Prostate gland (tissue), 2 donors: ENCODE results near the gene PALLD. TPM values are rescaled to one million over a fixed set of nuclear protein-coding genes. Genes with fewer than 3 reads are reported as not detected.
"Not testable (repeated sequence)": the region's sequence is repeated elsewhere in the genome, so short reads cannot be mapped to it uniquely, and the experiment has no call there.

Source experiments
- DNase-seq: peaks from one replicate; pipeline ENCODE4 v3.0.0-alpha.2; 2019; ENCODE audit warnings: low spot score
- H3K27ac ChIP-seq, 2 donors: fragments of 200-600 bp; sonication (generic); 2 replicates each; pipeline ENCODE4 v1.5.1; 2017 to 2019
- H3K27me3 ChIP-seq: fragments of 200-600 bp; sonication (generic); replicated peaks from 2 replicates; pipeline ENCODE4 v1.5.1; 2019; ENCODE audit not compliant: insufficient read depth
- H3K36me3 ChIP-seq, 2 donors: fragments of 200-600 bp; sonication (generic); 1 replicate in 1 of 2; 2 replicates in 1 of 2; pipeline versions ENCODE4 v1.5.1 to v1.8.1; 2017 to 2019
- H3K4me1 ChIP-seq: fragments of 200-600 bp; sonication (generic); replicated peaks from 2 replicates; pipeline ENCODE4 v1.5.1; 2019
- H3K4me3 ChIP-seq, 2 donors: fragments of 200-600 bp; sonication (generic); 2 replicates each; pipeline ENCODE4 v1.5.1; 2017 to 2019
- H3K9me3 ChIP-seq: fragments of 200-600 bp; sonication (generic); 2 replicates; pipeline ENCODE4 v1.5.1; 2017
- POLR2A ChIP-seq: fragments of 450-650 bp; IDR thresholded peaks from one replicate; pipeline ENCODE4 v1.6.1; 2016; ENCODE audit warnings: antibody characterized with exemption, mild to moderate bottlenecking
- POLR2AphosphoS5 ChIP-seq: sonication (generic); formaldehyde crosslinking; IDR thresholded peaks from one replicate; pipeline ENCODE4 v1.6.1; 2017; ENCODE audit warnings: antibody characterized with exemption
- WGBS: methylation state at CpG from one replicate; pipeline ENCODE4 v1.1.5; 2018; 5-methylcytosine and 5-hydroxymethylcytosine counted together
- intact Hi-C: fragments of 100-400 bp; cut with DNase I; formaldehyde crosslinking; loops from one replicate; pipeline ENCODE4 v1.14.2; 2022
- total RNA-seq, 2 donors: library from RNA; depleted of rRNA; stranded (reverse); fragments of >200 nt; gene quantifications; one replicate each; pipeline ENCODE4 v1.1.0, GENCODE V29; 2016
- TF ChIP-seq, protein P1 (sequence below), 4 experiments: fragments of 200-600 bp in 2 of 4; fragments of 450-650 bp in 2 of 4; sonication (generic) in 2 of 4; IDR thresholded peaks; 1 replicate in 3 of 4; 2 replicates in 1 of 4; pipeline ENCODE4 v1.5.1; 2016 to 2019; ENCODE audit warnings: antibody characterized with exemption in 4 of 4, mild to moderate bottlenecking in 2 of 4, moderate library complexity in 2 of 4

PALLD gene
- total RNA-seq, 2 donors from 2014 or later = 252 TPM

DNA sequence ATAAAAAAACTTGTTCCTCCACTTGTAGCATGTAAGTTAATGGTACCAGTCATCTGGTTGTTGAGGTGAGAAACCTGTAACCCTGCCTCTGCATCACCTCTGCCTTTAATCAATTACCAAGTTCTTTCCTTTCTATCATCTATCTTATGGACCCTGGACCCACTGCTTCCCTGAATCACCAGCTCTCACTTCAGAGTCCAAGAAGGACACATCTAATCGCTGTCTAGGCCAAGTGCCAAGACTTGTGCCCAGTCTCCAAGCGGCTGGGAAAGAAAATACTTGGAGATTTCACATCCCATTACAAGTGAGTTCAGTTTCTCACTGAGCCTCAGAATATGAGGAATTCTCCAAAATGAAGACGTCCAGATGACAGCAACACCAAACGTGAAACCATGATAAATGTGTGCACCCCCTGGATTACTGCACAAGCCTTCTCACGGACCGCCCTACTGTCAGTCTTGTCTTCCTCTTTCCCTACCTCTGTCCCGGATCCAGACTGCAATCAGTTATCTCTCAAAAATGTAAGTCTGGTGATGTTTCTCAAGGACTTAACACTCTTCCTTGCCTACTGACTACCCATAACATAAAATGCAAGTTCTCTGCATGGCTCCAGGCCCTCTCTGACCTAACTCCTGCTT lies 10.4 kb downstream of the PALLD start:
- no peak for DNase-seq
- TF ChIP-seq, protein P1, sequence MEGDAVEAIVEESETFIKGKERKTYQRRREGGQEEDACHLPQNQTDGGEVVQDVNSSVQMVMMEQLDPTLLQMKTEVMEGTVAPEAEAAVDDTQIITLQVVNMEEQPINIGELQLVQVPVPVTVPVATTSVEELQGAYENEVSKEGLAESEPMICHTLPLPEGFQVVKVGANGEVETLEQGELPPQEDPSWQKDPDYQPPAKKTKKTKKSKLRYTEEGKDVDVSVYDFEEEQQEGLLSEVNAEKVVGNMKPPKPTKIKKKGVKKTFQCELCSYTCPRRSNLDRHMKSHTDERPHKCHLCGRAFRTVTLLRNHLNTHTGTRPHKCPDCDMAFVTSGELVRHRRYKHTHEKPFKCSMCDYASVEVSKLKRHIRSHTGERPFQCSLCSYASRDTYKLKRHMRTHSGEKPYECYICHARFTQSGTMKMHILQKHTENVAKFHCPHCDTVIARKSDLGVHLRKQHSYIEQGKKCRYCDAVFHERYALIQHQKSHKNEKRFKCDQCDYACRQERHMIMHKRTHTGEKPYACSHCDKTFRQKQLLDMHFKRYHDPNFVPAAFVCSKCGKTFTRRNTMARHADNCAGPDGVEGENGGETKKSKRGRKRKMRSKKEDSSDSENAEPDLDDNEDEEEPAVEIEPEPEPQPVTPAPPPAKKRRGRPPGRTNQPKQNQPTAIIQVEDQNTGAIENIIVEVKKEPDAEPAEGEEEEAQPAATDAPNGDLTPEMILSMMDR (IDR thresholded peaks at IDR 0.05) = no peak
- TF ChIP-seq POLR2A = no peak
- TF ChIP-seq POLR2AphosphoS5 = no peak
- H3K36me3 ChIP-seq = no peaks in the 10 kb centered on the region
- no peak overlapping the region for H3K4me3 ChIP-seq
- H3K9me3 ChIP-seq = no peaks in the 10 kb centered on the region
- WGBS = 80% methylated on average over 7 of the region's 7 CpGs
- no peaks in the 10 kb centered on the region for H3K27me3 ChIP-seq
- no peak overlapping the region for H3K27ac ChIP-seq
- no peaks in the 10 kb centered on the region for H3K4me1 ChIP-seq
- intact Hi-C loops = no loop called here

DNA sequence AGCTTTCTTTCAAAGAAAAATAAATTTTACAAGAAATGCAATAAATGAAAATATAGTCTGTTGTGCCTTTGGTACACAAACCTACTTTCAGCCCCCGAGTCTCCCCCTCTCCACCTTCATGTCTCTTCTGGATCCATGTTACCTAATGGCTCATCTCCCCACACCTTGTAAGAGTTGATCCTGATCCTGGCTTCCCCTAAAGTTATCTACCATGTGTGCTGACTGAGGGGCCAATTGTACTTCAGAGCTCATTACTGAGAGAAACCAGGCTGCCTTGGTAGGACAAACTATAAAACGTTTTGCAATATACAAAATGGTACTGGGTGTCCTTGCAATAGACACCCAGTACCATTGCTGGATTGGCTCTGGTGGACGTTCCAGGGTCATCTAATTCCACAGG lies 11.8 kb downstream of the PALLD start:
- WGBS = 68% methylated on average over 3 of the region's 3 CpGs
- no peak overlapping the region for H3K4me3 ChIP-seq

GRCh38 chr4:168509786-168510185 lies 12.9 kb downstream of the PALLD start:
- Histone ChIP-seq H3K4me1 (no peaks in the 10 kb centered on the region), H3K36me3 (no peaks in the 10 kb centered on the region), H3K27me3 (no peaks in the 10 kb centered on the region), H3K27ac (no peak overlapping the region), H3K9me3 (no peaks in the 10 kb centered on the region), H3K4me3 (no peak overlapping the region)
- TF ChIP-seq, protein P1 (IDR thresholded peaks at IDR 0.05) = no peak
- TF ChIP-seq POLR2A (no peak), POLR2AphosphoS5 (no peak)
- 90% methylated on average over 4 of the region's 4 CpGs for WGBS
- no peak for DNase-seq
- intact Hi-C loops = loop anchor here (10.0 kb wide), 3 partner anchors 185 to 975 kb away; no protein-coding TSS in a partner anchor

More for the DNA sequence above, 11.8 kb downstream of the PALLD start:
- H3K9me3 ChIP-seq = no peaks in the 10 kb centered on the region
- DNase-seq = no peak
- no peaks in the 10 kb centered on the region for H3K27me3 ChIP-seq
- TF ChIP-seq POLR2AphosphoS5 (no peak), POLR2A (no peak)
- TF ChIP-seq, protein P1 (IDR thresholded peaks at IDR 0.05) = no peak
- no peaks in the 10 kb centered on the region for H3K36me3 ChIP-seq
- no peak overlapping the region for H3K27ac ChIP-seq
- no peaks in the 10 kb centered on the region for H3K4me1 ChIP-seq
- intact Hi-C loops = no loop called here

GRCh38 chr4:168511780-168512489 lies 15.1 kb downstream of the PALLD start:
- no peaks in the 10 kb centered on the region for H3K9me3 ChIP-seq
- 86% methylated on average over 13 of the region's 13 CpGs for WGBS
- no peak overlapping the region for H3K27ac ChIP-seq
- no peak for DNase-seq
- no peak for TF ChIP-seq POLR2A
- TF ChIP-seq, protein P1 (IDR thresholded peaks at IDR 0.05) = no peak
- TF ChIP-seq POLR2AphosphoS5 = no peak
- no peaks in the 10 kb centered on the region for H3K4me1 ChIP-seq
- intact Hi-C loops = loop anchor here (10.0 kb wide), 3 partner anchors 183 to 973 kb away; no protein-coding TSS in a partner anchor
- no peaks in the 10 kb centered on the region for H3K27me3 ChIP-seq
- H3K36me3 ChIP-seq = no peaks in the 10 kb centered on the region
- H3K4me3 ChIP-seq = no peak overlapping the region

DNA sequence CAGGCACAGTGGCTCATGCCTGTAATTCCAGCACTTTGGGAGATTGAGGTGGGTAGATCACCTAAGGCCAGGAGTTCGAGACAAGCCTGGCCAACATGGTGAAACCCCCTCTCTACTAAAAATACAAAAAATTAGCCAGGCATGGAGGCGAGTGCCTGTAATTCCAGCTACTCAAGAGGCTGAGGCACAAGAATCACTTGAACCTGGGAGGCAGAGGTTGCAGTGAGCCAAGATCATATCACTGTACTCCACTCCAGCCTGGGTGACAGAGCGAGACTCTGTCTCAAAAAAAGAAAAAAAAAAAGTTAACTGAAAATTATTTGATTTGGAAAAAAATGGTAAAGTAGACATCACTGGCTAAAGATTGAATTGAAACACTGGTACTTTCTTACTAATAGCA lies 17.0 kb downstream of the PALLD start:
- DNase-seq, H3K9me3 ChIP-seq, H3K4me3 ChIP-seq, H3K36me3 ChIP-seq, H3K27ac ChIP-seq, H3K27me3 ChIP-seq, H3K4me1 ChIP-seq: not testable (repeated sequence)
- WGBS = 92% methylated on average over 3 of the region's 3 CpGs
- intact Hi-C loops = loop anchor here (10.0 kb wide), 3 partner anchors 181 to 971 kb away; no protein-coding TSS in a partner anchor
